Hematopoietic multipotent progenitor cell (in vitro differentiated cells): ENCODE measurements around the gene CENPX. TPM values are rescaled to one million over a fixed set of nuclear protein-coding genes. Genes with fewer than 3 reads are reported as not detected.
"Not testable (repeated sequence)": the region's sequence is repeated elsewhere in the genome, so short reads cannot be mapped to it uniquely, and the experiment has no call there.

Experiments
- DNase-seq, 3 donors: peaks; one replicate each; pipeline ENCODE4 v3.0.0-alpha.2; 2011 to 2015; ENCODE audit warnings: low read depth in 2 of 3, low spot score in 2 of 3
- total RNA-seq: library from RNA; depleted of rRNA; stranded (reverse); fragments of >200 nt; gene quantifications from one replicate; pipeline ENCODE4 v1.2.3, GENCODE V29; 2012

Gene CENPX
- total RNA-seq, 1 donor, result 32.3 TPM

GRCh38 chr17:81984773-81985410 lies 37.8 kb downstream of the CENPX start:
- DNase-seq, result no peak

- DNase-seq, result peak in 1 of 3 donors; percentile 36
These were observed 38.9 kb downstream of the CENPX start for GRCh38 chr17:81983639-81984373.

GRCh38 chr17:81983011-81983638 lies 39.6 kb downstream of the CENPX start:
- no peak for DNase-seq

GRCh38 chr17:81981511-81981910 lies 41.2 kb downstream of the CENPX start:
- not testable (repeated sequence) for DNase-seq

- DNase-seq, result peak in 2 of 3 donors; percentile 61 to 64
These were observed 41.9 kb downstream of the CENPX start for GRCh38 chr17:81980707-81981343.

GRCh38 chr17:81980122-81980521 lies 42.6 kb downstream of the CENPX start:
- no peak for DNase-seq

- DNase-seq, result no peak
These were observed 44.0 kb downstream of the CENPX start for GRCh38 chr17:81978524-81979298.

- peak; percentile 88 to 89 (median 89) for DNase-seq
These were observed 45.4 kb downstream of the CENPX start, which contains the start of gene ASPSCR1 for GRCh38 chr17:81977211-81977808. Gene ASPSCR1, plus strand, starts transcription at chr17:81977629. Its CDS starts 18 bp downstream, at chr17:81977647.

GRCh38 chr17:81976332-81977210 lies 46.1 kb downstream of the CENPX start:
- no peak for DNase-seq

GRCh38 chr17:81973432-81973831 lies 49.2 kb downstream of the CENPX start:
- DNase-seq, result no peak

GRCh38 chr17:81968850-81969812 lies 53.5 kb downstream of the CENPX start:
- DNase-seq, result no peak

Other genes starting within 250 kb of the CENPX start
- not detected for gene GCGR, start 218.7 kb downstream of the CENPX start, total RNA-seq
- gene MCRIP1, start 189.6 kb downstream of the CENPX start, total RNA-seq, result 65.2 TPM
- gene PPP1R27, start 187.8 kb downstream of the CENPX start, total RNA-seq, result 1.3 TPM
- gene P4HB, start 162.3 kb downstream of the CENPX start, total RNA-seq, result 277 TPM
- gene ARHGDIA, start 151.5 kb downstream of the CENPX start, total RNA-seq, result 206 TPM
- gene ALYREF, start 131.3 kb downstream of the CENPX start, total RNA-seq, result 145 TPM
- gene ANAPC11, start 131.2 kb downstream of the CENPX start, total RNA-seq, result 131 TPM
- 0.54 TPM for gene NPB, start 120.6 kb downstream of the CENPX start, total RNA-seq
- gene PCYT2, start 111.5 kb downstream of the CENPX start, total RNA-seq, result 43.9 TPM
- gene SIRT7, start 104.7 kb downstream of the CENPX start, total RNA-seq, result 31.2 TPM
- gene MAFG, start 95.1 kb downstream of the CENPX start, total RNA-seq, result 29.6 TPM
- gene PYCR1, start 85.6 kb downstream of the CENPX start, total RNA-seq, result 26.4 TPM
- gene MYADML2, start 75.6 kb downstream of the CENPX start, total RNA-seq, result not detected
- 0.27 TPM for gene NOTUM, start 61.7 kb downstream of the CENPX start, total RNA-seq
- 28.0 TPM for gene ASPSCR1, start 45.2 kb downstream of the CENPX start, total RNA-seq
- gene LRRC45, start 427 bp upstream of the CENPX start, total RNA-seq, result 16.4 TPM
- gene RAC3, start 8.8 kb upstream of the CENPX start, total RNA-seq, result 18.9 TPM
- 57.9 TPM for gene DCXR, start 14.8 kb upstream of the CENPX start, total RNA-seq
- gene RFNG, start 28.9 kb upstream of the CENPX start, total RNA-seq, result 37.2 TPM
- gene GPS1, start 29.0 kb upstream of the CENPX start, total RNA-seq, result 138 TPM
- gene DUS1L, start 42.9 kb upstream of the CENPX start, total RNA-seq, result 98.0 TPM
- 80.8 TPM for gene FASN, start 75.4 kb upstream of the CENPX start, total RNA-seq
- 33.9 TPM for gene CCDC57, start 190.0 kb upstream of the CENPX start, total RNA-seq
- 65.4 TPM for gene SLC16A3, start 206.2 kb upstream of the CENPX start, total RNA-seq